NCI-H69 (cell line): ENCODE results near the gene KCNIP4.

ENCODE experiments used
- DNase-seq: peaks from one replicate; lab custom pipeline; 2025; lab: John Stamatoyannopoulos, UW

The KCNIP4 gene

DNA sequence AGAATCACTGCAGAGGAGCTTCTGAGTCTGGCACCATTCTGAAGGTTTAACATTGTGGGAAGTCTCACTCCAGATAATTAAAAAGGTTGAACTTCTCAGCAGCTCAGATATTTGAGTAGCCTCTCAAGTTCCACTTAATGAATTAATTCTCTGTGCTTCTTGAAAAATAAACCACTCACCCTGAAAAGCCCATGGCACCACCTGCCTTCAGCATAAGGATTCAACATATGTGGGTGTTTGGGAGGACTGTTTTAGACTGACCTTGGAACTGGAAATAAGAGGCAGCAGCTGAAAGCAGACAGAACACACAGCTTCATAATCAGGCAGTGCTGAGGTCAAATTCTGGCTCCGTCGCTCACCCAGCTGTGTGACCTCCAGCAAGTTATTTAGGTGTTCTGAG lies 100.6 kb downstream of the KCNIP4 start:
- DNase-seq = no peak

DNA sequence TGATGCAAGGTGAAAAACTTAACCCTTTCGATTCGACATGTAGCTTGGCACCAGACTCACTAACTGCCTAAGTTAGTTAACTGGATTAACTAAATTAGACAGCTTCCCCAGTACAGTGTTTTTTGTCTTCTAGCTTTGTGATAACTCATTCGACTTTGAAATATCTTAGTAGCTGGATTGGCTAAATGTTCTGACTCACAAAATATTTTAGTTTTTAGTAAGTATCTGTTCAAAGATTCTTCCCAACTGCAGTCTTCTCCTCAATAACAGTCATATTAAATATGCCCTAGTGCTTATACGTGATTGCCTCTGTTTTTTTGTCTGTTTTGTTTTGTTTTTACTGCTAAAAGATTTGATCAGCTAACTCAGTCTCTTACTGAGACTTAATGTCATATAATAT lies 102.9 kb downstream of the KCNIP4 start:
- no peak for DNase-seq

DNA sequence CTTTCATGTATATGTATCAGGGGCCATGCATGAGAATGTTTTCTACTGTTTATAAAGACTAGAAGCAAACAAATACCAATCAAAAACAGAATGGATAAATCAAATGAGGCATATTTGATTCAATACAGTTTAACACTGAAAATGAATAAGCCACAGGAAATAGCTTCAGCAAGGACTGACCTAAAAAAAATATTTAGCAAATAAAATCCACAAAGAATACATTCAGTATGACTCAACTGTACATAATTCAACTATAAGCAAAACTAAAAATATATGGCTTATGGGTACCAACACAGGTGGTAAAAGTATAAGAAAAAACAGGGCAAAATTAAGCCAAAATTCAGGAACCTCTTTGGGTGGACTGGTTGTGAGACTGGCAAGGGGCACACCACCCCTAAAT lies 112.9 kb downstream of the KCNIP4 start:
- no peak for DNase-seq

DNA sequence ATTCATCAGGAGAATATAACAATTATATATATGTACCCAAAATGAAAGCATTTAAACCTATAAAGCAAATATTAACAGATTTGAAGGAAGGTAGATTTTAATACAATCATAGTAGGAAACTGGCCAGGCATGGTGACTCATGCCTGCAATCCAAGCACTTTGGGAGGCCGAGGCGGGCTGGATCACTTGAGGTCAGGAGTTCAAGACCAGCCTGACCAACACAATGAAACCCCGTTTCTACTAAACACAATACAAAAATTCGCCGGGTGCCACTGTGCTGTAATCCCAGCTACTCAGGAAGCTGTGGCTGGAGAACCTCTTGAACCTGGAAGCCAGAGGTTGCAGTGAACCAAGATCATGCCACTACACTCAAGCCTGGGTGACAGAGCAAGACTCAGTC lies 118.3 kb downstream of the KCNIP4 start:
- DNase-seq = no peak

DNA sequence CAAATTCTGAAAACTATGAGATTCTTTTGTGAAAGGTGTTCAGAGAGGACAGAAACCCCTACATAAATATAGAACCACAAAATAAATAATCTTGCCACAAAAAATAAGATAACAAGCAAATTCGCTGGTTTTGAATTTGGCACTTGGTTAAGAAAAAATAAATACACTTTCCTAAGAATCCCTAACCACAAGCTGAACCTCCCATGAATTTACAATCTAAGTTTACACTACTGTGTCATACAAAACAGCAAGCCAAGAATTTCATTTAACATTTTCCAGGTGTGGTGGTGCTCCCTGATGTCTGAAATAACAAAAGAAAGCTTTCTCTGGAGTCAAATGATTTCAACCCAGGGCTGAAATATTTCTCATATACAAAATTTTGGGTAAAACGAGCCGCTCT lies 121.0 kb downstream of the KCNIP4 start:
- no peak for DNase-seq

DNA sequence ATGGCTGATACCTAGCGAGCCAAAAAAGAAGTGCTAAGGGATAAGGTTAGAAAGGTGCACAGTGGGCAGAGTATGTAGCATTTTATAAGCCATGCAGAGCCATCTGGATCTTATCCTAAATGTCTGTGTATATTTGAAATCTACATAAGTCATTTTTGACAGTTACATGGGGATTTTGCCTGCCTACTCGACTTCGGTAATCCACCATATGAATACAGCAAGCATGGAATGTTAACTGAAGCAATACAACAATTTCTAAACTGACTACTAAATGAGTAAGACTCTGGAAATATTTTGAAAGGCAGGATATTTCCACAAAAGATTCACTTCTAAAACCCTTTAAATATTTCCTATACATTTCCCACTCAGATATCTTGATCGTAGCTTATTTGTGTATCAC lies 122.5 kb downstream of the KCNIP4 start:
- no peak for DNase-seq

DNA sequence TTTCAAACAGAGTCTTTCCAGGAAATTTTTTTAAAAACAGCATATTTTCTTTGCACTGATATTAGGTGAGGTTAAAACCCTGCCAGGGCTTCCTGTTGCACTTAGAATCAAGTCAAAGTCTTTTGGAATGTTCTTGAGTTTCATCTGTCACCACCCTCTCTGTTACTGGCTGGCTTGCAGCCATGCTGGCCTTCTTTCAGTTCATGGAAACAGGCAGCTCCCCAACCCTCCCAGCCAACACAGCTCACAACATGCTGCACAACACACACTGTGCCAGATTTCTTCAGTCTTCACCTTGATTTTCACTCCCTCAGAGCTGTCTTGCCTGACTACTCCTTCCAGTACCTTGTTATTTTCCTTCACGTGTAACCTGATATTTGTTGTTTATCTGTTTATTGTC lies 129.5 kb downstream of the KCNIP4 start:
- no peak for DNase-seq

DNA sequence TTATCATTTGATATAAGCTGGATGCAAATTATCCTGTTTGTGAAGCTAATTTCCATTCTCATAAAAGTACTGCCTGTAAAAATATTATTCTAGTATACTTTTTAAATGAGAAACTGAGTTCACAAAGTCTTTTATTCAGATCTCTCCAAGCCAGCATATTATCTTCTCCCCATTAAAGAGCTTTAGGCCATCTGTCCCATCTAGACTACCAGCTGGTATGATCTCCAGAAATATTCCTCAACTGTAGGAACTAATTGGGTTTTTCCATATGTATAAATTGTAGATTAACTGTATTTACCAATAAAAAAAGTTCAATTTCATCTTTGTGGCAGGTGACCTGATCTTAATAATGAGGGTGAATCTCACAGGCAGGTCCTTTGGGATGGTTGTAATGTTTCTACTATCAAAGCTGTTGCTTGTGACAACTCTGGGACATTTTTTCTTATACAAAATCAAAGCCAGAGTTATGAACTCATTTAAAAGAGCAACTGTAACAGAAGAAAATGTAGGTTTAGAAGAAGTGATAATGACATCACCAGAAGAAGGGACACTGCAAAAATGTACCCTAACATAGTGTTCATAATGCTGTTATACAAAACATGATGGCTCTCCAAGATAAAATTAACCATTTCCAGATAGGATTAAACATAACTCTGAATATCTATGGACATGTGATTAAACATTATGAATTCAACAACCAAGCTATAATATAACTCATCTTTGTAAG lies 132.8 kb downstream of the KCNIP4 start:
- no peak for DNase-seq

DNA sequence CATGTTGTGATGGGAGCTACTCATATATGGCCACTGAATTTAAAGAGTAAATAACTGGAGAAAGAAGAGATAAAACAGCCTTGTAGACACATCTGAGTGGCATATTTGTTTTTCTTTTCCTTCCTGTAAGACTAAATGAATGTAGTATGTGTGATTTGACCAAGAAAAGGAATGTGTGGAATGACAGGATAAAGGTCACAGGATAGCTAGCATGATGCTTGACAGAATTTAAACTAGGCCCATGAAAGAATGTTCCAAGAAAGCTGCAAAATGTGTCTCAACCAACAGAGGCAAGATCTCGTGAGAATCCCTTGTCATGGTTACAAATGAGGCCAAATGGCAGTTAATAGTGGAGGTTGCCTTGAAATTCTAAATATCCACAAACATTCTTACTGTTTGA lies 137.0 kb downstream of the KCNIP4 start:
- DNase-seq = no peak

- DNase-seq = no peak
Measured at GRCh38 chr4:21806991-21807390, 141.6 kb downstream of the KCNIP4 start.

DNA sequence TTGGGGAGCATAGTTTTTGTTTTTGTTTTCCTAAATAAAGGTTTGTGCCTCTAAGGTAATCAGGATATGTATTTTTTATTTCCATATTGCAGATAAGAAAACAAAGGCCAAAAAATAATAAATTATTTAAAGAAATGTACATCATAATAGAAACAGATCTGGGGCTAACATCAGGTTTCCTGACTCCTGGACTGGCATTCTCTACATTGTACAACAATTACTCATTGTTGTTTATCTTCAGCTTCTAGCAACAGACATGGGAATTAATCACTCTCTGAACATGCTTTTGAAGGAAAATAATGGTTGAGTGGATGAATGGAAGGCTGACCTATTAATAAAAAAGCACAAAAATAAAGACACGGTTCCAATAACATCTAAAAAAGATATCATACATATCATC lies 146.2 kb downstream of the KCNIP4 start:
- no peak for DNase-seq

DNA sequence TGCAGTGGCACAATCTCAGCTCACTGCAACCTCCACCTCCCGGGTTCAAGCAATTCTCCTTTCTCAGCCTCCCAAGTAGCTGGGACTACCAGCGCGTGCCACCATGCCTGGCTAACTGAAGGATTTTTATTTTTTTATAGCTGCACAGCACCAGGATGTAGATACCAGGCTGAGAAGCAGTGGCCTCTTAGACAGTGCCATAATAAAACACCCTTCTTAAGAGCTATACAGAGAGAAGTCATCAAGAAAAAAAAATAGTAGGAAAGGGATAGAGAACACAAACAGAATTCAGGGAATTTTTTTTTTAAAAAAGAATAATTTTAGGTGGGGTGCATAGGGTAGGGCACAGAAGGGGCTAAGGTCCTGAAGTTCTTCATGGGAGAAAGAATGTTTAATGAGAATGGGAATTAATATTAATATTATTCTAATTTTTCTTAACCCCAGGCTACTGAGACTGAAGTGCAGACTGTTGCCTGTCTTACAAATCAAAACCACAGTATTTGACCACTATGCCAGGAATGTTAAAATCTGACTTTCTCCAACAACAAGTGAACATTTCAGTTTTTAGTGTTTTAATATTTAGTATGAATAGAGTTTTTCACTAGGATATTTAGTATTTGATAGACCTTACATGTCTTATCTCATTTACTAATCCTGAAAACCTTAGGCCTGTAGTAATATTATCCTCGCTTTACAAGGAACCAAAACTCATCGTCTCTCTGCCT lies 146.7 kb downstream of the KCNIP4 start:
- DNase-seq = no peak

- no peak for DNase-seq
Measured at GRCh38 chr4:21795091-21795490, 153.5 kb downstream of the KCNIP4 start.

GRCh38 chr4:21792736-21793135 lies 155.8 kb downstream of the KCNIP4 start:
- no peak for DNase-seq

- peak; percentile 18 for DNase-seq
Measured at GRCh38 chr4:21790438-21791029, 158.0 kb downstream of the KCNIP4 start.

GRCh38 chr4:21780148-21780547 lies 168.4 kb downstream of the KCNIP4 start:
- no peak for DNase-seq

DNA sequence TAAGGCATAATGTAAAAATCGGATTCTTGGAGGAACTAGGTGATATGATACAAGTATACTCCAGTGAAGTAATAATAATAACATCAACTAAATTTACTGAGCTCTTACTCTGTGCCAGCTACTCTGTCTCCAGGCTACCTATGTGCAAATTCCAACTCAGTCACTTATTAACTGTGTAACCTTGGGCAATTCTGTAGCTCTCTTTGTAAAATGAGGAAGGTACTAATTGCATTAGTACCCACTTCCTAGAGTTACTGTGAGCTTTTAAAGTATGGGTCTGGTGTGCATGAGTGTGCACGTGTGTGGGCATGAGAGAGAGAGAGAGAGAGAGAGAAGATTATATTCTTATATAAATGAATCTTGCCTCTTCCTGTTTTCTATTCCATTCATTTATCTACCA lies 169.9 kb downstream of the KCNIP4 start:
- no peak for DNase-seq

DNA sequence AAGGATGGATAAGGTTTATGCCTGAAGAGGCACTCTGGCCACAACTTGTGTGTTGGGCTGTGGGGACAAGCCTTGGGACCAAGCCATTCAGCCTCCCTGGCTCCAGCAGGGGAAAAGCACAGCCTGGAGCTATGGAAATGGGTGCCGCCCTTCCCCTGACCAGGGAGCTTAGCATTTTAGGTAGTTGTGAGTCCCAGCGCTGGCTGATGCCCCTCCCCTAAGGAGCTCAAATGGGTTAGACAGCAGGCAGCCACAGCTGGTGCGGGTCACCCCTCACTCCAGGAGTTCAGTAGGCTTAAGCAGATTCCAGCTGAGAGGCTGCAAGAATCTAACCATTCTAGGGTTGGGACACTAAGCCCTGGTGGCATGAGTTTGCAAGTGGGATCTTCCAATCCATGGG lies 172.9 kb downstream of the KCNIP4 start:
- no peak for DNase-seq

DNA sequence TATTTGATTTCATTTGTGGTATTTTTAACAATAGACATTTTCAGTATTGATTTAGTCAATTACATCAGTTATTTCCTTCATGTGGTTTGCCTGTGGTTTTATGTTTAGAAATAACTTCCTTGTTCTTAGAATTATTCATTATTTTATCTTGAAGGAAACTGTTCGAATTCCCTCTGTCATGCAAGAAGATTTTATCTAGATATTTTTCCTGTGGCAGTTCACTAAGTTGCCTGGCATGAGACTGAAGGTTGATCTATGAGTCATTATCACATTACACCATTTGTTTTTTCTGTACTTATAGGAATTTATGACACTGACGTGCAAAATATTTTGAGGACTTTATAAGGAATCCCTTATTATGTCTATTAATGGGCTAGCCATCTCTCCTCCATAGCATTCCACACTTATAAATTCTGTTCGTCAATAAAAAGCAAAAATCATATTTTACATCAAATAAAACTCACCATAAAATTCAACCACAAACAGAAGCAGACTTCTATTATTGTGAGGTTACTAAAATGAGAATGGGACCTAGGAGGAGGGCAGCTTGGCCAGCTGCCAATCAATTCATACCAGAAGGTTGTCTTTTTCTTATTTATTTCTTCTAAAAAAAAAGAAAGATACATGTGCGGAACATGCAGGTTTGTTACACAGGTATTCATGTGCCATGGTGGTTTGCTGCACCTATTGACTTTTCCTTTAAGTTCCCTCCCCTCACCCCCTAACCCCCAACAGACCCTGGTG lies 179.0 kb downstream of the KCNIP4 start:
- DNase-seq = no peak

DNA sequence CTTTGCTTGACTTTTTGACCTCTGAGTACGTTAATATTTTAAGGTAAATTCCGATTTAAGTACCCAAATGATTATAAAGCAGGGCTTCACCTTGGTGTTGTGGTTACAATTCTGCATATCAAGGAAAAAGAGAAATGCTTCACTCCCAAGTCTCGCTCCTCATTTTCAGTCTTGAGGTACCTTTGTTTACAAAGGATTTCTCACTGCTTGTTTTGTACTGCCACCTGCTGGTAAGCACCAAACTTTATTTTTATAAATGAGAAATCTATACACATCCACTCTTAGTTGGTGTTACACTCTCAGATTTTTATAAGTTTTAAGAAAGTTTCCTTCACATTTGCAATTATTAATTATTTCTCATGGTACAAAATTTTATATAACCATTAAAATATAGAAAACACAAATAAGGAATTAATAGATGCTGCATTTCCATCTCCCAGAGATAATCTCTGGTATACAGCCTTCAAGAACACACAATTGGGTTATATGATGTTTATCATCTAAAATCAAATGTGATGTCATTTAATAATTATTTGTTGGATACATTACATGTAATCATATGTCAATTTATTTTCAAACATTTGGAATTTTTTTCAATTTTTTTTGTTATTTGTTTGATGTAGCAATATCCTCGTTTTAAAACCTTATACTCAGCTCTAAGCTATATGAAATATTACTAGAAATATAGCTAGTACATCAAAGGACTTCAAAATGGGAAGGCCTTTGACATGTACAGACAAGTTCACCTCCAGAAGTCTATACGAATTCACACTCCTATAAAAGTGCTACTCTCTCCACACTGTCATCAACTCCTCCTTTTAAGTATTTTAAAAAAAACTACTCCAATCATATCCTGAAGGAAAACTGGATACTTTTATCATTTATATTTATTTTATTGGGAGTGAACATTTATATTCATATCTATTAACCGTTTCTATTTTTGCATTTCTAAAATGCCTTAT lies 179.9 kb downstream of the KCNIP4 start:
- DNase-seq = peak; percentile 42

DNA sequence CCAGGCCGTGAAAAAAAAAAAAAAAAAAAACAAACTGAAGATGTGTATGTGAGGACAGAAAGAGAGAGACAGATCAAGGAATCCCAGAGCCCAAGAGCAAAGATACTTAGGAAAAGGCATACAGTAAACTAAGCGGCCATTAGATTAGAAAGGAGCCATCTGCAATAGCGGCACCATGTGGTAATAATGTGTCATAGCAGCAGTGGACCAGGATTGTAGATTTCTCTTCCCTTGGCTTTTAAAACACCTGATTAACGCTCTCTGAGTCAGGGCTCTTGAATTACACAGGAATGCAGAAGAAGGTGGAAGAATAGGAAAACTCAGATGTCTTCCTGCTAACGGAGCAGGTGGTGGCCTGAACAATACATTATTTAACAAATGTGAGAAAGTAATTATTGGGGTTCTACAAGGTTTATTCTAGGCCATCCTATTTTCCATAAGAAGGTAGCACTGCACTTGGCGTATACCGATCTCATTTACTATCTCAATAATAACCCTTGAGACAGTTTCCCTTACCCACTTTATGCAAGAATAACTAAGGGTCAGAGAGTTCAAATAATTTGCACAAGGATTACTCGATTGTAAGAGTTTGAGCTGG lies 182.7 kb downstream of the KCNIP4 start:
- DNase-seq = peak; percentile 14
